Measurements from ENCODE around the gene ZDHHC7. TPM values are rescaled to one million over a fixed set of nuclear protein-coding genes. Genes with fewer than 3 reads are reported as not detected.
"Not testable (repeated sequence)": the region's sequence is repeated elsewhere in the genome, so short reads cannot be mapped to it uniquely, and the experiment has no call there.

The ZDHHC7 gene
- 19.7 TPM for polyA plus RNA-seq (2012; ENCODE audit: insufficient read depth, insufficient read length)

- DNase-seq (ENCODE audit: low read depth, low spot score), result peak; percentile 68
- peak within 1 kb of the TSS; percentile 95 for H3K4me3 ChIP-seq (ENCODE audit: low read length)
Observed at GRCh38 chr16:85010931-85011845, at the start of gene ZDHHC7. ZDHHC7 (minus strand) TSS chr16:85011535; CDS start chr16:84990618, 20,917 bp downstream.

- H3K4me3 ChIP-seq (ENCODE audit: low read length), result no peak overlapping the region
- DNase-seq (ENCODE audit: low read depth, low spot score), result no peak
Observed at GRCh38 chr16:85058909-85059308, 47.6 kb upstream of the ZDHHC7 start.

GRCh38 chr16:85057948-85058347, 46.6 kb upstream of the ZDHHC7 start:
- no peak for DNase-seq (ENCODE audit: low read depth, low spot score)

GRCh38 chr16:85057212-85057889, 46.0 kb upstream of the ZDHHC7 start:
- no peak overlapping the region for H3K4me3 ChIP-seq (ENCODE audit: low read length)
- no peak for DNase-seq (ENCODE audit: low read depth, low spot score)

More at GRCh38 chr16:85057948-85058347, 46.6 kb upstream of the ZDHHC7 start:
- no peak overlapping the region for H3K4me3 ChIP-seq (ENCODE audit: low read length)

GRCh38 chr16:85056211-85056748, 44.9 kb upstream of the ZDHHC7 start:
- no peak overlapping the region for H3K4me3 ChIP-seq (ENCODE audit: low read length)
- DNase-seq (ENCODE audit: low read depth, low spot score), result no peak

- DNase-seq (ENCODE audit: low read depth, low spot score), result peak; percentile 79
Observed at GRCh38 chr16:85055493-85056210, 44.3 kb upstream of the ZDHHC7 start.

GRCh38 chr16:85054948-85055492, 43.7 kb upstream of the ZDHHC7 start:
- DNase-seq (ENCODE audit: low read depth, low spot score), result no peak

More at GRCh38 chr16:85055493-85056210, 44.3 kb upstream of the ZDHHC7 start:
- peak overlapping the region; percentile 37 for H3K4me3 ChIP-seq (ENCODE audit: low read length)

GRCh38 chr16:85054321-85054720, 43.0 kb upstream of the ZDHHC7 start:
- H3K4me3 ChIP-seq (ENCODE audit: low read length); DNase-seq (ENCODE audit: low read depth, low spot score): not testable (repeated sequence)

More at GRCh38 chr16:85054948-85055492, 43.7 kb upstream of the ZDHHC7 start:
- peak overlapping the region; percentile 37 for H3K4me3 ChIP-seq (ENCODE audit: low read length)

GRCh38 chr16:85052536-85052935, 41.2 kb upstream of the ZDHHC7 start:
- DNase-seq (ENCODE audit: low read depth, low spot score), result no peak
- no peak overlapping the region for H3K4me3 ChIP-seq (ENCODE audit: low read length)

GRCh38 chr16:85051683-85052082, 40.3 kb upstream of the ZDHHC7 start:
- H3K4me3 ChIP-seq (ENCODE audit: low read length), result no peak overlapping the region
- no peak for DNase-seq (ENCODE audit: low read depth, low spot score)

- no peak for DNase-seq (ENCODE audit: low read depth, low spot score)
- H3K4me3 ChIP-seq (ENCODE audit: low read length), result no peak overlapping the region
Observed at GRCh38 chr16:85051067-85051581, 39.8 kb upstream of the ZDHHC7 start.

- DNase-seq (ENCODE audit: low read depth, low spot score), result no peak
Observed at GRCh38 chr16:85049706-85050305, 38.5 kb upstream of the ZDHHC7 start.

GRCh38 chr16:85048921-85049562, 37.7 kb upstream of the ZDHHC7 start:
- no peak for DNase-seq (ENCODE audit: low read depth, low spot score)
- H3K4me3 ChIP-seq (ENCODE audit: low read length), result no peak overlapping the region

More at GRCh38 chr16:85049706-85050305, 38.5 kb upstream of the ZDHHC7 start:
- no peak overlapping the region for H3K4me3 ChIP-seq (ENCODE audit: low read length)

GRCh38 chr16:85047867-85048455, 36.6 kb upstream of the ZDHHC7 start:
- H3K4me3 ChIP-seq (ENCODE audit: low read length), result no peak overlapping the region
- no peak for DNase-seq (ENCODE audit: low read depth, low spot score)

GRCh38 chr16:85046931-85047866, 35.9 kb upstream of the ZDHHC7 start:
- DNase-seq (ENCODE audit: low read depth, low spot score), result no peak
- H3K4me3 ChIP-seq (ENCODE audit: low read length), result no peak overlapping the region

GRCh38 chr16:85046472-85046916, 35.2 kb upstream of the ZDHHC7 start:
- no peak overlapping the region for H3K4me3 ChIP-seq (ENCODE audit: low read length)
- no peak for DNase-seq (ENCODE audit: low read depth, low spot score)
